ENCODE results near the gene PTGR2. TPM values are rescaled to one million over a fixed set of nuclear protein-coding genes. Genes with fewer than 3 reads are reported as not detected.
A peak's percentile ranks its signal among the peaks of the same experiment; 100 is the strongest.
"Not testable (repeated sequence)": the region's sequence is repeated elsewhere in the genome, so short reads cannot be mapped to it uniquely, and the experiment has no call there.

Gene PTGR2
- total and polyA plus RNA-seq, 2 donors (not counting 1 experiment from before 2014, with no cell fraction given) = 5.6 to 7.9 TPM

DNA sequence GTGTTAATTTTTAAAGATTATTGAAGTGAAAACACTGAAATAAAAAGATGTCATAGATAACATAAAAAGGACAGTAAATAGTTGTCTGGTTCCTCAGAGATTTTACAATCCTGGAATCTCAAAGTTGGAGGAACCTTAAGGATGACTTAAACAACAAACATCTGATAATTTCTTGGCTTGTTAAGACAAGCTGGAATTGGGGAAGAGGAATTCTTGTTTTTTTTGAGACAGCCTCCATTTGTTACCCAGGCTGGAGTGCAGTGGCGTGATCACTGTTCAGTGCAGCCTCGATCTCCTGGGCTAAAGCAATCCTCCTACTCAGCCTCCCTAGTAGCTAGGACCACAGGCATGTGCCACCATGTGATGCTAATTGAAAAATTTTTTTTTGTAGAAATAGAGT, 37.3 kb downstream of the PTGR2 start:
- TF ChIP-seq EZH2 (IDR thresholded peaks at IDR 0.05; ENCODE audit: low read length, missing control alignments) = no peak
- TF ChIP-seq, protein P1, sequence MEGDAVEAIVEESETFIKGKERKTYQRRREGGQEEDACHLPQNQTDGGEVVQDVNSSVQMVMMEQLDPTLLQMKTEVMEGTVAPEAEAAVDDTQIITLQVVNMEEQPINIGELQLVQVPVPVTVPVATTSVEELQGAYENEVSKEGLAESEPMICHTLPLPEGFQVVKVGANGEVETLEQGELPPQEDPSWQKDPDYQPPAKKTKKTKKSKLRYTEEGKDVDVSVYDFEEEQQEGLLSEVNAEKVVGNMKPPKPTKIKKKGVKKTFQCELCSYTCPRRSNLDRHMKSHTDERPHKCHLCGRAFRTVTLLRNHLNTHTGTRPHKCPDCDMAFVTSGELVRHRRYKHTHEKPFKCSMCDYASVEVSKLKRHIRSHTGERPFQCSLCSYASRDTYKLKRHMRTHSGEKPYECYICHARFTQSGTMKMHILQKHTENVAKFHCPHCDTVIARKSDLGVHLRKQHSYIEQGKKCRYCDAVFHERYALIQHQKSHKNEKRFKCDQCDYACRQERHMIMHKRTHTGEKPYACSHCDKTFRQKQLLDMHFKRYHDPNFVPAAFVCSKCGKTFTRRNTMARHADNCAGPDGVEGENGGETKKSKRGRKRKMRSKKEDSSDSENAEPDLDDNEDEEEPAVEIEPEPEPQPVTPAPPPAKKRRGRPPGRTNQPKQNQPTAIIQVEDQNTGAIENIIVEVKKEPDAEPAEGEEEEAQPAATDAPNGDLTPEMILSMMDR (conservative IDR thresholded peaks at IDR 0.05 in 1 of 2, IDR thresholded peaks at IDR 0.05 in 1 of 2; ENCODE audit: low read depth in 1 of 2, low read length in 2 of 2) = no peak
- H3K9me3 ChIP-seq (ENCODE audit: control insufficient read depth, insufficient read depth, low read depth, low read length) = no peaks in the 10 kb centered on the region
- H3K4me3 ChIP-seq (replicated peaks in 1 of 4; ENCODE audit: control extremely low read depth in 1 of 4, insufficient read depth in 1 of 4, low read depth in 3 of 4, low read length in 4 of 4) = peak overlapping the region in 1 of 4 experiments; percentile 67
- H3K79me2 ChIP-seq (ENCODE audit: control insufficient read depth, insufficient read depth, low read length) = peaks cover 75% of the 10 kb centered on the region
- H3K4me1 ChIP-seq (ENCODE audit: control insufficient read depth, extremely low read depth, insufficient read depth, low read length) = peaks cover 5% of the 10 kb centered on the region
- no peaks in the 10 kb centered on the region for H4K20me1 ChIP-seq (ENCODE audit: control insufficient read depth, extremely low read depth, insufficient read depth, low read length)
- H3K4me2 ChIP-seq (ENCODE audit: extremely low read depth, insufficient read depth, low read length) = peak overlapping the region; percentile 74
- no peaks in the 10 kb centered on the region for H3K27me3 ChIP-seq (ENCODE audit: control insufficient read depth, insufficient read depth, low read length)
- H2AFZ ChIP-seq (ENCODE audit: low read length) = no peak overlapping the region
- no peaks in the 10 kb centered on the region for H3K36me3 ChIP-seq (ENCODE audit: control insufficient read depth, insufficient read depth, low read length)
- DNase-seq (ENCODE audit: low read depth in 2 of 2) = peak in 1 of 2 donors; percentile 56
- H3K27ac ChIP-seq (ENCODE audit: insufficient read depth, low read length) = peak overlapping the region; percentile 13
- H3K9ac ChIP-seq (ENCODE audit: insufficient read depth, low read length) = no peak overlapping the region

DNA sequence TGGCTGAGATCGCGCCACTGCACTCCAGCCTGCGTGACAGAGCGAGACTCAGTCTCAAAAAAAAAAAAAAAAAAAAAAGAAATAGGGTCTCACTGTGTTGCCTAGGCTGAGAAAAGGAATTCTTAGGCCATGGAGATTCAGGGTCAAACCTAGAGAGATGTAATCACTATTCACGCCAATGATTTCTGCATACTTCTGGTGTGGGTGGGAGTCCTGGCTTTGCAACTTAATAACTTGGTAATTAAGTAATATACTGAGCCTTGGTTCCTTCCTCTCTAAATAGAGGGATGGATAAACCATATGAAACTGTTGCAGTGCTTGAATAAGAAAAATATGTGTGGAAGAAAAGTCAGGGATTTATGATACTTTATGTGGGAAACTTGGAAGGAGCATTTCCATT, 37.7 kb downstream of the PTGR2 start:
- H3K79me2 ChIP-seq (ENCODE audit: control insufficient read depth, insufficient read depth, low read length) = peaks cover 75% of the 10 kb centered on the region
- no peak overlapping the region for H3K4me2 ChIP-seq (ENCODE audit: extremely low read depth, insufficient read depth, low read length)
- no peak overlapping the region for H3K4me3 ChIP-seq (replicated peaks in 1 of 4; ENCODE audit: control extremely low read depth in 1 of 4, insufficient read depth in 1 of 4, low read depth in 3 of 4, low read length in 4 of 4)
- H3K36me3 ChIP-seq (ENCODE audit: control insufficient read depth, insufficient read depth, low read length) = no peaks in the 10 kb centered on the region
- no peak for DNase-seq (ENCODE audit: low read depth in 2 of 2)
- no peak overlapping the region for H3K9ac ChIP-seq (ENCODE audit: insufficient read depth, low read length)
- H4K20me1 ChIP-seq (ENCODE audit: control insufficient read depth, extremely low read depth, insufficient read depth, low read length) = no peaks in the 10 kb centered on the region
- TF ChIP-seq, protein P1 (conservative IDR thresholded peaks at IDR 0.05 in 1 of 2, IDR thresholded peaks at IDR 0.05 in 1 of 2; ENCODE audit: low read depth in 1 of 2, low read length in 2 of 2) = no peak
- no peak for TF ChIP-seq EZH2 (IDR thresholded peaks at IDR 0.05; ENCODE audit: low read length, missing control alignments)
- peaks cover 5% of the 10 kb centered on the region for H3K4me1 ChIP-seq (ENCODE audit: control insufficient read depth, extremely low read depth, insufficient read depth, low read length)
- H3K27me3 ChIP-seq (ENCODE audit: control insufficient read depth, insufficient read depth, low read length) = no peaks in the 10 kb centered on the region
- H3K27ac ChIP-seq (ENCODE audit: insufficient read depth, low read length) = no peak overlapping the region
- no peak overlapping the region for H2AFZ ChIP-seq (ENCODE audit: low read length)
- H3K9me3 ChIP-seq (ENCODE audit: control insufficient read depth, insufficient read depth, low read depth, low read length) = no peaks in the 10 kb centered on the region

DNA sequence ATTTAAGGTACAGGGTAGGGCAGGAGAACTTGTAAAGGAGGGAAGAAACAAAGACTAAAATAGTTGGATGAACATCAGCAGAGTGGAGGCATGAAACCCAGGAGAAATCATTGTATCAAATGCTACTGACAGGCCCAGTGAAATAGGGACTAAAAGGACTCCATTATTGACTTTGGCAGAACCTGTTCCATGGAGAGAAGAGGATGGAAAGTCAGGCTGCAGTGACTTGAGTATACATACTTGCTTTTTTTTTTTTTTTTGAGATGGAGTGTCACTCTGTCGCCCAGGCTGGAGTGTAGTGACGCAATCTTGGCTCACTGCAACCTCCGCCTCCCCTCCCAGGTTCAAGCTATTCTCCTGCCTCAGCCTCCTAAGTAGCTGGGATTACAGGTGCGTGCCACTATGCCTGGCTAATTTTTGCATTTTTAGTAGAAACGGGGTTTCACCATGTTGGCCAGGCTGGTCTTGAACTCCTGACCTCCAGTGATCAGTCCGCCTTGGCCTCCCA, 42.6 kb downstream of the PTGR2 start:
- H3K4me1 ChIP-seq (ENCODE audit: control insufficient read depth, extremely low read depth, insufficient read depth, low read length); H3K4me3 ChIP-seq (replicated peaks in 1 of 4; ENCODE audit: control extremely low read depth in 1 of 4, insufficient read depth in 1 of 4, low read depth in 3 of 4, low read length in 4 of 4); H2AFZ ChIP-seq (ENCODE audit: low read length); H3K4me2 ChIP-seq (ENCODE audit: extremely low read depth, insufficient read depth, low read length); H3K27ac ChIP-seq (ENCODE audit: insufficient read depth, low read length); H3K9ac ChIP-seq (ENCODE audit: insufficient read depth, low read length); DNase-seq (ENCODE audit: low read depth in 2 of 2); H3K9me3 ChIP-seq (ENCODE audit: control insufficient read depth, insufficient read depth, low read depth, low read length); H4K20me1 ChIP-seq (ENCODE audit: control insufficient read depth, extremely low read depth, insufficient read depth, low read length); H3K27me3 ChIP-seq (ENCODE audit: control insufficient read depth, insufficient read depth, low read length): not testable (repeated sequence)
- H3K36me3 ChIP-seq (ENCODE audit: control insufficient read depth, insufficient read depth, low read length) = peaks cover 12% of the 10 kb centered on the region
- peaks cover 43% of the 10 kb centered on the region for H3K79me2 ChIP-seq (ENCODE audit: control insufficient read depth, insufficient read depth, low read length)
